Measurements from ENCODE around the gene EDC4. TPM values are rescaled to one million over a fixed set of nuclear protein-coding genes. Genes with fewer than 3 reads are reported as not detected.

The EDC4 gene
- total and polyA plus RNA-seq, 2 of the 13 experiments (the other 11 are each of a cell fraction or from before 2014, with no cell fraction given): 51.4 to 59.1 TPM

GRCh38 chr16:67841198-67841815 is 31.5 kb upstream of the EDC4 start (continued):
- TF ChIP-seq KLF15 (CRISPR knock-in tag; IDR thresholded peaks at IDR 0.05; ENCODE audit: borderline replicate concordance) (no peak), ZNF773 (CRISPR knock-in tag; IDR thresholded peaks at IDR 0.05; ENCODE audit: borderline replicate concordance) (no peak), ZNF138 (CRISPR knock-in tag; IDR thresholded peaks at IDR 0.05; ENCODE audit: low read depth) (no peak), PRDM15 (CRISPR knock-in tag; IDR thresholded peaks at IDR 0.05) (no peak), ZSCAN31 (CRISPR knock-in tag; IDR thresholded peaks at IDR 0.05; ENCODE audit: low read depth) (no peak), ZNF703 (CRISPR knock-in tag; IDR thresholded peaks at IDR 0.05; ENCODE audit: borderline replicate concordance) (no peak), CBX5 (CRISPR knock-in tag; IDR thresholded peaks at IDR 0.05; ENCODE audit: borderline replicate concordance) (no peak), MIER3 (CRISPR knock-in tag; IDR thresholded peaks at IDR 0.05; ENCODE audit: borderline replicate concordance) (no peak), ZNF510 (CRISPR knock-in tag; IDR thresholded peaks at IDR 0.05; ENCODE audit: low read depth) (no peak), E2F1 (CRISPR knock-in tag; IDR thresholded peaks at IDR 0.05) (no peak), RFX1 (IDR thresholded peaks at IDR 0.05) (no peak), RARA (CRISPR knock-in tag; IDR thresholded peaks at IDR 0.05) (no peak), ZSCAN20 (CRISPR knock-in tag; IDR thresholded peaks at IDR 0.05; ENCODE audit: borderline replicate concordance) (no peak), ZNF704 (CRISPR knock-in tag; IDR thresholded peaks at IDR 0.05; ENCODE audit: borderline replicate concordance) (no peak), MEIS2 (CRISPR knock-in tag; IDR thresholded peaks at IDR 0.05) (no peak), SMAD1 (CRISPR knock-in tag; IDR thresholded peaks at IDR 0.05; ENCODE audit: borderline replicate concordance, low read depth) (no peak), ZNF598 (CRISPR knock-in tag; IDR thresholded peaks at IDR 0.05; ENCODE audit: borderline replicate concordance) (no peak), RCOR2 (CRISPR knock-in tag; IDR thresholded peaks at IDR 0.05) (no peak), TFE3 (CRISPR knock-in tag; IDR thresholded peaks at IDR 0.05) (no peak), ARID2 (CRISPR knock-in tag; IDR thresholded peaks at IDR 0.05; ENCODE audit: borderline replicate concordance) (no peak)
- TF ChIP-seq, protein P1, sequence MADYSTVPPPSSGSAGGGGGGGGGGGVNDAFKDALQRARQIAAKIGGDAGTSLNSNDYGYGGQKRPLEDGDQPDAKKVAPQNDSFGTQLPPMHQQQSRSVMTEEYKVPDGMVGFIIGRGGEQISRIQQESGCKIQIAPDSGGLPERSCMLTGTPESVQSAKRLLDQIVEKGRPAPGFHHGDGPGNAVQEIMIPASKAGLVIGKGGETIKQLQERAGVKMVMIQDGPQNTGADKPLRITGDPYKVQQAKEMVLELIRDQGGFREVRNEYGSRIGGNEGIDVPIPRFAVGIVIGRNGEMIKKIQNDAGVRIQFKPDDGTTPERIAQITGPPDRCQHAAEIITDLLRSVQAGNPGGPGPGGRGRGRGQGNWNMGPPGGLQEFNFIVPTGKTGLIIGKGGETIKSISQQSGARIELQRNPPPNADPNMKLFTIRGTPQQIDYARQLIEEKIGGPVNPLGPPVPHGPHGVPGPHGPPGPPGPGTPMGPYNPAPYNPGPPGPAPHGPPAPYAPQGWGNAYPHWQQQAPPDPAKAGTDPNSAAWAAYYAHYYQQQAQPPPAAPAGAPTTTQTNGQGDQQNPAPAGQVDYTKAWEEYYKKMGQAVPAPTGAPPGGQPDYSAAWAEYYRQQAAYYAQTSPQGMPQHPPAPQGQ (CRISPR knock-in tag; IDR thresholded peaks at IDR 0.05; ENCODE audit: borderline replicate concordance): no peak
